GM19463 (cell line): Measurements from ENCODE around the gene ATP11C.
A peak's percentile ranks its signal among the peaks of the same experiment; 100 is the strongest.
"Not testable (repeated sequence)": the region's sequence is repeated elsewhere in the genome, so short reads cannot be mapped to it uniquely, and the experiment has no call there.

ENCODE experiments used
- ATAC-seq: cut with Tn5 transposase; IDR thresholded peaks from one replicate; pipeline ENCODE4 v1.9.1; 2021; ENCODE audit warnings: mild to moderate bottlenecking, moderate library complexity; ENCODE audit not compliant: unreplicated experiment

The ATP11C gene

DNA sequence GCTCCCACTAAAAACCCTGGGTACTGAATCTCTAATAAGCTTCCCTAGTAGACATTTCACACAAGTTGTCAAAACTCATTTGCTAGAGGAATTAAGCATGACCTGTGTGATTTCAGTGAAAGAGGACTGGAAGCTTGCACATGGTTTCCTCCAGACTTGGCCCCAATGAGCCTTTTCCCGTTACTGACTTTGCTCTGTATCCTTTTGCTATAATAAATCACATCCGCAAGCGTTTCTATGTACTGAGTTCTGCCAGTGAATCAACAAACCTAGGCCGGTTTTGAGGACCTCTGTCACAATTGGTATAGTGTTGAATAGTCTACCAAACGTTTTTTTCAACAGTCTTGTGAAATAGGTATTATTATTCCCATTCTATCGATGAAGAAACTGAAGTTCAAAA, 8.2 kb downstream of the ATP11C start:
- ATAC-seq, result no peak

DNA sequence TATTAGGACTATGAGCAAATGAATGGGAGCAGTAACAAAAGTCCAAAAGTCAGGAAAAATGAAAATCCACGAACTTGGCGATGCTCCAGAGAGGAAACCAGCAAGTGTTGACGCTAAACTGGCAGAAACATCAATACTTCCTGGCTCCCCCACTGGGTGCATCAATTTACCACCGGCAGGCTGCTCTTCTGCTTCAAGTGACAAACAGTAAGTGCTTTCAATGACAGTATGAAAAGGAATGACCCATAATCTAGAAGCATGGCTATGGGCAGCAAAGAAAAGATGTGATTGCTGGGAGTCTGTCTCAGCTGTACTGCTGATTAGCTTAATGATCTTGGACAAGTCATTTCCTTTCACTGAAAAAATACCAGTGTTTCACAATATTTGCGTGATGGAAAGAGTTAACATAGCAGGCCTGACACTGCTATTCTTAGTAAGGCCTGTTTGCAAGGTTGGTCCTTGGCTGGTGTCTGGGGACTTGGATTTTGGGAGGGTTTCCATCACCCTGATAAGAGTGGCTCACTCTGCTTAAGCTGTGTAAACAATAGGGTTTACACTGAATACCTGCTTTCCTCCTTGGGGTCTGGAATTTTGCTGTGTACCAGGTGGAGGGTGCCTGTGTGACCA, 8.7 kb downstream of the ATP11C start:
- ATAC-seq, result no peak

DNA sequence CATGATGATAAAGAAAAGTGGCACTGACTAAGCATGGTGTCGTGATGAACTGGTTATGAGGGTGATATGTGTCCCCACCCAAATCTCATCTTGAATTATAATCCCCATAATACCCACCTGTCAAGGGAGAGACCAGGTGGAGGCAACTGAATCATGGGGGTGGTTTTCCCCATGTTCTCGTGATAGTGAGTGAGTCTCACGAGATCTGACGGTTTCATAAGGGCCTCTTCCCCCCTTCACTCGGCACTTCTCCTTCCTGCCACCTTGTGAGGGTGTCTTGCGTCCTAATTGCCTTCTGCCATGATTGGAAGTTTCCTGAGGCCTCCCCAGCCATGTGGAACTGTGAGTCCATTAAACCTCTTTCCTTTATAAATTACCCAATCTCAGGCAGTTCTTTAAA, 11.7 kb downstream of the ATP11C start:
- ATAC-seq, result not testable (repeated sequence)

DNA sequence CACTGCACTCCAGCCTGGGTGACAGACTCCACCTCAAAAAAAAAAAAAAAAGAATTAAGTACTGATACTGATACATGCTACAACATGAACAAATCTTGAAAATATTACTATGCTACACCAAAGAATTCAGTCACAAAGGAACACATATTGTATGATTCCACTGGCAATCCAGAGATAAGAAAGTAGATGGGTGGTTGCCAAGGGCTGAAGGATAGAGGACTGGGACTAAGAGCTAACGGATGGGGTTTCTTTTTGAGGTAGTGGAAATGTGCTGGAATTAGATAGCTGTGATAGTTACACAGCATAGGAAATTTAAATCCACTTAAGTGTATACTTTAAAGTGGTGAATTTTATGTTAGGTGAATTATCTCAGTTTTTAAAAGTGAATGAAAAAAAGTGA, 12.5 kb downstream of the ATP11C start:
- no peak for ATAC-seq

DNA sequence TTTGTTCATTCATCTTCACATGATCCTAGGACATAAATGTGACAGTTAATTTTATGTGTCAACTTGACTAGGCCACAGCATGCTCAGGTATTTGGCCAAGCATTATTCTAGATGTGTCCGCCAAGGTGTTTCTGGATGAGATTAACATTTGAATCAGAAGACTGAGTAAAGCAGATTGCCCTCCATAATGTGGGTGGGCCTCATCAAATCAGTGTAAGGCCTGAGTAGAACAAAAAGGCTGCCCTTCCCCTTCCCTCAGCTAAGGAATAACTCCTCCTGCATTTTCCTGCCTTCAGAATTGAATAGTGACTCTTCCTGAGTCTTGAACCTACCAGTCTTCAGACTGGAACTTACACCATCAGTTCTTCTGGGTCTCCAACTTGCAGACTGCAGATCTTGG, 18.4 kb downstream of the ATP11C start:
- no peak for ATAC-seq

DNA sequence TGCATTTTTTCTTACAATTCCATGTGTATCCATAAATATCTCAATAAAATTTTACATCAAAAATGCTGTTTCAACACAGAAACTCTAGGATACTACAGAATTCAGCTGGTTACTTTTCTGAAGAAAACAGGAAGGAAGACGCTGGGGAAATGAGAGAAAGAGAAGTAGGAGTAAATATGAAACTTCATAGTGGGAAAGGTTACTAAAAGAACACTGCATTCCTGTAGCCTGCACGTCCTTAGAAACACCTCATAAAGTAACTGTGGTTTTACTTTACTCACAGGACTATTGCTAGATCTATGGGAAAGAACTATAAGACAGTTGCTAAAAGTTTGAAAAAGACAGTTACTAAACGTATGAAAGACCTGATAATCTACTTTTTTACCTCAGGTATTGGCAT, 23.1 kb downstream of the ATP11C start:
- ATAC-seq, result peak; percentile 46

DNA sequence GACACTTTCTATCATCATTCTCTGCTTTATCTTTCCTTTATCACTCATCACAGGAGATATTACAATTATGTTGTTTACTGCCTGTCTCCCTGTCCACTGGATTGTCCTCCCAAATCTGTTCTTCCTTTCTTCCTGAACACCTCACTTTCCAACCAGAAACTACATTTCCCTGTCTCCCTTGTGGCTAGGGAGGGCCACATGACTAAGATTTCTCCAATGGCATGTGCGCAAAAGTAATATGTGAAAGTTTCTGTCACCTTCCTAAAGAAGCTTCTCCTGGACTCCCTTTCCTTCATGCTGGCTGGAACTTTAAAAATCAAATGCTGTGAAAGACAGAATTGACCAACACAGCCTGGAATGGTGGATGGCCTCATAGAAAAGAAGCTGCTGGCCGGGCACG, 25.8 kb downstream of the ATP11C start:
- no peak for ATAC-seq

DNA sequence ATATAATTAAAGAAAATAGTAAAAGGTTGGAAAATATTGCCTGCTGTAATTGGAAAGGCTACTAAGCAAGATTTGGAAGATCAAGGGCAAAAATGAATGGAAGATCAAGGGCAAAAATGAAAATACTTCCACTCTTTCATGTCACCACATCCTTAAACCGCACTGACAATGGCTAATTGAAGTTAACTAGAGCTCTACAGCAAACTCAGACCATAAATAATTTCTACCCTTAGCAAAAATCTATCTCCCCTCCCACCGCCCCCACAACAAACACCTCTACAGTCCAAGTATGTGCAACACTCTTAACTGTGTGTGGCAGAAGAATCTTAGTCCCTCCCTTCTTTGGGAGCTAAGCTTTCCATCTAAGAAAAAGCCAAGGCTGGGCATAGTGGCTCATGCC, 27.1 kb downstream of the ATP11C start:
- no peak for ATAC-seq

DNA sequence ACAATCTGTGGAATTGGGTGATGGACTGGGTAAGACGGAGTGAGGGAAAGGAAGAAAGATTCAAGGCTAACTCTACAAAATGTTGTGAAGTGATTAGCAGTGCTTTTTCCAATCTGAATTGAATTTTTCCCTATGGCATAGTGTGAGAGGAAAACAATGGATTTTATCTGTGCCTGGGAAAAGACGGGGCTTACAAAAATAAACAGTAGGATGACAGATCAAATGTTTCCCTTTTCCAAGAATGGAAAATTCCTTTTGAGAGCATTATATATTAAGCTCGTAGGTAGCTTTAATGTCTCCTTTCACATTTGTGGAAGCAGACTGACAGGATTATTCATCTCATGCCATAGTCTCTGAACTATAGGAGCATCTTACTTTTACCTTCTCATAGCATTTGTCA, 27.8 kb downstream of the ATP11C start:
- ATAC-seq, result no peak

DNA sequence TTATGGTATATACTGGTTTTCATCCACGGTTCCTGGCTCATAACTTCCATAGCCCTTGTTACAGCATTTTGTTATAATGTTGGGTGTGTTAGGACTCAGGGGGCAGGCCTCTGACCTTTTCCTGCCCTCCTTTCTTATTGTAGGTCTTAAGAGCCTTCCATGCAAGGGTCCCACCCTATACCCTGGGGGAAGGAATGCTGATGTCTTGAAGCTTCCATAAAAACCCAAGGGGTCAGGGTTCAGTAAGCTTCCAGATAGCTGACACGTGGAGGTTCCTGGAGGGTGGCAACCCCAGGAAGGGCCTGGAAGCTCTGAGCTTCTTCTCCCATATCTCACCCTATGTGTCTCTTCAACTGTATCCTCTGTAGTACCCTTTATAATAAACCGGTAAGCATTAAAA, 29.6 kb downstream of the ATP11C start:
- no peak for ATAC-seq

DNA sequence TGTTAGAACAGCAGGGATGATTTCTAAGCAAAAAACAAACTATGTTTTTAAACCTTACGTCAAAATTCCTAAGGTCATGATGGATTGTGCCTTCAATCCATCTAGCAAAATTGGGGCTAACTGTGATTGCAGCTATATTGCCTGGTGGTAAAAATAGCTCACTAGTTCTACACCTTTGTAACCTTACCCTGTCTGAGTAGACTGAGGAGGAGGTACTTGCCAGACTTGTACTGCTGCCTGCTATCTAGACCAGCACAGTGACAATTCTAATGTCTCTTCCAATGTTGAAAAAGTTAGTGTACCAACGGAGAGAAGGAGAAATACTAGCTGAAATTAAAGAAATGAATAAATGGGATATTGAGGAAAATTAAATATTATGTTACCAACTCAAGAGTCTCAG, 30.3 kb downstream of the ATP11C start:
- no peak for ATAC-seq

DNA sequence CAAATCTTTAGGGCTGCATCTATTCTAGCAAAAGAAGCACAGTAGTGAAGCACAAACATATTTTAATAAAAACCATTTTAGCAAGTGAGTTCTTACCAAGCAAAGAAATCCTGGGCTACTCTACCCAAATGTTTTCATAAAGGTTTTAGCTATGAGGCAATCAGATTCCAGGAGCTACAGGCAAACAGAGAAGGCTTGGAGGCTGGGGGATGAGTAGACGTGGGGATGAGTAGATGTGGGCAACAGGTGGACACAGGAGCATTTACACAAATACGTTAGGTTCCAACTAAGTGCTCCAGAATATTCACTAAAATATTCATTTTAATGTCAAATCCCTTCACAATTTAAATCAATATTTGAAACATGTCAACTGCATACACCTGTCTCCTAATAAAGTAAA, 34.5 kb downstream of the ATP11C start:
- no peak for ATAC-seq

DNA sequence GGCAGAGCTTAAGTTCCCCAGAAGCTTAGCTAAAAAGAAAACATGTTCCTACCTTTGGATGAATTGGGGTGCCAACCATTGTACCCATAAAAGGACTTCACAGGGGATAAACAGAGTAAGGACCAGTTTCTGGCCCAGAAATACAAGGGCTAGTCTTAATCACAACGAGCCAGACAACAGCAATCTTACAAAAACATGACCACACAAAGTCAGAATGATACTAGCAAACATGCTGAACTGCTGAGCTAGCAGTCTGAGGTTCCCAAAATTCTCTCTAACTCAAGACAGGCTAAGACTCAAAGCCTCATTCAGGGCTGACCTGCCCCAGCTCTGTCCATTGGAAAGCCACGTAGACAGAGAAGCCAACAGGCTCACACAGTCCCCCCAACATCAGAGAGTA, 40.3 kb downstream of the ATP11C start:
- peak; percentile 71 for ATAC-seq

DNA sequence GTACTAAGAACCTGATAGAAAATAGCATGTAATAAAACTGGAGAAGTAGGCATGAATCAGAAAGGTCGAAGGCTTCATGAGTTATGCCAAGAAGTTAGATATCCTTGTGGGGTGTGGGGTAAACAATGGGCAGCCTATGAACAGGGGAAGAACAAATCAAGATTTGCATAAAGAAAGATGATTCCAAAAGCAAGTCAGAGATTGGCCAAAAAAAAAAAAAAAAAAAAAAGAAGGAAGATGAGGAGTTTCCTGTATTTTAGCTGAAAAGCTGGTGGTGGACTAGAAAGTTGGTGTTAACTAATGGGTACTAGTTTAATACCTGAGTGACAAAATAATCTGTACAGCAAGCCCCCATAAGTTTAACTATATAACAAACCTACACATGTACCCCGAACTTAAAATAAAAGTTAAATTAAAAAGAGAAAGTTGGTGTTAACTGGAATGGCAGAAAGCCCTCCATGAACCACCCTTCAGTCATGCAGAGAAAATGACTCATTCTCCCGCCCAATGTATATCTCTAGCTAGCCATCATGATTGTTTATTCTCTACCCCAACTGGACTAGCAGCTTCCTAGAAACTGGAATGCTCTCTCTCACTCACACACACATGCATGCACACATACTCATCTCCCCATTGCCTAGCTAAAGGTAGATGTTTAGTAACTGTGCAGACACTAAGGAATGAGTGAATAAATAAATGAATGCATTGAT, 41.7 kb downstream of the ATP11C start:
- no peak for ATAC-seq

DNA sequence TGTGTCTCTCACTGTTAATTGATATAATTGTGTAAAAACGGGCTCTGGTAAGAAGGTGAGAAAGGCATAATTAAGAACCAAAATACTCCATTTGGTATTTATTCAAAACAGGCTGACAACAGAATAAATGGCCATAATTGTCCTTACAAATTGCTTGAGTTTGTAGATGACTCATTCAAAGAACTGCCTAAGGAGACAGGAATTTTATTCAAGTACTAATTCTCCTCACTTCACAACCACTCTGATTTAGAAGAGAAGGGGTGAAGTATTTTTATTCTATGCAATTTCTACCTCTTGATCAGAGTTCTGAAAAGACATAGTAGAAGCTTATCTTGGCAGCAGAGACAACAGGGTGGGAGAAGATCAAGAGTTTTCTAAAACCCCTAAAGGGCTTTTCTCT, 43.1 kb downstream of the ATP11C start:
- ATAC-seq, result no peak

DNA sequence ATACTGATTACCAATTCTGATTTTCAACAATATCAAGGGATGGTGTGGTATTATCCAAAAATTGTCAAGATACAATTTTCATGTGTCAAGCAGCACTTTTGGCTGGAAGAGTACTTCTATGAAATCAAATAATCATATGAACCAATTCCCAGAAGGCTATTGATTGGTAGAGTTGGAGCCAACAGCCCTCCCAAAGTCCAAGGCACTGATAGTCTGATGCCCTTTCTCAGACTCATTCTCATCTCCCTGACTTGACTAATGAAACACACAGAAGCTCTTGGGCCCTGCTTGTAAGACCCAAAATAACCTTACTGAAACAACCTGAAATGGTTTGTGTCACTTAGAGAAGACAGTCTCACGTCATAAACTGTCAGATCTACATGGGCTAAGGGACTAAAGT, 48.9 kb downstream of the ATP11C start:
- no peak for ATAC-seq

DNA sequence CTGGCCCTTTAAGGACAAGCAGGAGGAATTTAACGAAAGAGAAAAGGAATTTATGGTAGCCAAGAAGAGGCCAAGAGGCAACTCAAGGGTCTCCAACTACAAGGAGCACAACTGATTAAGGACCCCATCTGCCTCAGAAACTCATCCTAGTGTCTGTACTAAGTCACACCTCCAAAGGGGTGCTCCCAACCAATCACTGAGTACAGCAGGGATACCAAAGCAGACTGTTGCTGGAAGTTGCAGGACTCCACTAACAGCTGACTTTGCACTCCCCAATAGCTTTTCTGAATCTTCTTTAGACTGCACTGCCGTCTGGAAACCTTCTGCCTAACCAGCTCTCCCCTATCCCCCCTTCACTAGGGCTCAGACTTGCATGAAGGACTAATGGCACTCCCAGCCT, 50.6 kb downstream of the ATP11C start:
- ATAC-seq, result no peak

DNA sequence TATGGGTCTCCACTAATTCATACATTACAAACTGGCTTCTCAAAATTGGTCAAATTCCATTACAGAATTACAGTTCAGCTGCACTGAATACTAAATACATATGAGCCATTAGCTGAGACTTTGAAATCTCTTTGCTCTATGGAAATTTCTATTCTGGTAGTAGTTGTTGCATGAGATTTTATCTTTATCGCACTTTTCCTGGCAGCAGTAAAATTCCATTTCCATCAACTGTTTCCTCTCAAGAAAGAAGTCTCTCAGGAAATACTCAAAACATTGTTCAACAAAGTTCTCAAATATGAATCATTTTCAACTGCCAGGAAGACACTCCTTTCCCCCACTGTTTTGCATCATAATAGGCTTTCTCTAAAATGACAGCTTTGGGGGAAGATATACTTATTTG, 51.3 kb downstream of the ATP11C start:
- no peak for ATAC-seq

DNA sequence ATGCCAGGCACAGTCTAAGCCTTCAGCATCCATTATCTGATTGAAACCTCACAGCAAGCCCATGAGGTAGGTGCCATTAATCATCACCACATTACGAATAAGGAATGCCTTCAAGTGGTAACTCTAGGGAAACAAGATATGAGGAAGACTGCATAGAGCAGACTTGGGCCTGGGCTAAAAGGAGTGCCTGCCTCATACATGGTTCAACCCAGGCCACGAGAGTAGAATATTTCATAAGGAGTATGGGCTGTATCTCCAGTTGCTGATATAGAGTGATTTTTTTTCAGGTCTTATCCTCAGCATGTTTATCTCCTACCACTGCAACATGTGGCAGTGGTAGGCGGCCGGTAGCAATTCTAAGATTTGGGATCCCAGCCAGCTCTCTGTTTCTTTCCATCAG, 51.7 kb downstream of the ATP11C start:
- no peak for ATAC-seq

DNA sequence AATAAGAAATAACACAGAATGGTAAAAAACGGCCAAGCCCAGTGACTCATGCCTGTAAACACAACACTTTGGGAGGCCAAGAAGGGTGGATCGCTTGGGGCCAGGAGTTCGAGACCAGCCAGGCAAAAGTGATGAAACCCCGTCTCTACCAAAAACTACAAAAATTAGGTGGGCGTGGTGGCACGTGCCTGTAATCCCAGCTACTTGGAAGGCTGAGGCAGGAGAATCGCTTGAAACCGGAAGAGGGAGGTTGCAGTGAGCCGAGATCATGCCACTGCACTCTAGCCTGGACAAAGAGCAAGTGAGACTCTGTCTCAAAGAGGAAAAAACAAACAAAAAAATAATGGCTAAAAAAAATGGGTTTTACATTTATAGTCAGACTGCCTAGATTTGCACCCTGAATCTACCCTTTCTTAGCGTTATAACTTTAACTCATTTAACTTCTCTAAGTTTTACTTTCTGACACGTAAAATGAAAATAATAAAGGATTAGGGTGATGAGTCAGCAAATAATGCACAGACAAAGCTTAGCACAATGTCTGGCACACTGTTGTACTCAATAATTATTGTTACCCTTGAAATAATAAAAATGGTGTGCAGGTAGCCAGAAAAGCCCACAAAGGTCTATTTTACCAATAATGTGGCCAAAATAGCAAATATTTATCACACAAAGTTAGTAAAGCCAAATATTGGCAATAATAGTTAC, 55.0 kb downstream of the ATP11C start:
- no peak for ATAC-seq

DNA sequence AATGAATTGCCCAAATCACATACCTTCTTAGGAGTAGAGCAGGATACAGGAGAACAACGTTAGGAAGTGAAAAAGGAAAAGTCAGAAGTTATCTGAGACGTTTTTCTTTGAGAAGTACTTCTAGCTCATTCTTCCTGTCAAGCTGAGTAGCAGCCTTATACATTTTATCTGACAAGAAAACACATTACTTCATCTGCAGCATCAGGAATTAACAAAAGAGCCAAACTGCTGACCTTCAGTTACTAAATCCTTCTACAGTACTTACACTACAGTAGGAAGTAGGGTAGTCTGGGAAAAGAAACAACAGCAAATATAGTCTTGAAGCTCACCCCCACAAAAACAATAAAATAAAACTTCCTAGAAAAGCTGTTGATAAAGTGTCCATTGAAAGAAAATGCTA, 57.0 kb downstream of the ATP11C start:
- ATAC-seq, result no peak

DNA sequence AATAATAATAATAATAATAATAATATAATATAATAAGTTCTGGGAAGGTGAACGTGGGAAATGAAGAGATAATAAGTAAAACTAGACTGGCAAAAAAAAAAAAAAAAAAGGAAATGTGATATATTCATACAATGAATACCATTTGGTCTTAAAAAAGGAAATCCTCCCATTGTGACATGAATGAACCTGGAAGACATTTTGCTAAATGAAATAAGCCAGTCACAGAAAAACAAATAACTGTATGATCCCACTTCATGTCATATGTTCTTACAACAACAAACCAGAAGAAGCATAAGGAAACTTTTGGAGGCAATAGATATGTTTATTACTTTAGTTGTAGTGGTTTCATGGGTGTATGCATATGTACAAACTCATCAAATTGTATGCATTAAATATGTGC, 63.1 kb downstream of the ATP11C start:
- ATAC-seq, result no peak
